Stomach (tissue), 4 donors: ENCODE results near the gene TGM2.

Experiments
- CTCF ChIP-seq, 7 experiments: fragments of 450-650 bp in 4 of 7; fragments of 200-600 bp in 3 of 7; sonication (generic) in 3 of 7; IDR thresholded peaks; one replicate each; pipeline ENCODE4 v1.5.1; 2016 to 2019; ENCODE audit warnings: antibody characterized with exemption in 7 of 7, control low read depth in 2 of 7, mild to moderate bottlenecking in 1 of 7
- POLR2A ChIP-seq, 4 donors: fragments of 450-650 bp; IDR thresholded peaks; one replicate each; pipeline ENCODE4 v1.6.1; 2016; ENCODE audit warnings: antibody characterized with exemption in 4 of 4, control low read depth in 2 of 4, mild to moderate bottlenecking in 1 of 4, moderate library complexity in 1 of 4

DNA sequence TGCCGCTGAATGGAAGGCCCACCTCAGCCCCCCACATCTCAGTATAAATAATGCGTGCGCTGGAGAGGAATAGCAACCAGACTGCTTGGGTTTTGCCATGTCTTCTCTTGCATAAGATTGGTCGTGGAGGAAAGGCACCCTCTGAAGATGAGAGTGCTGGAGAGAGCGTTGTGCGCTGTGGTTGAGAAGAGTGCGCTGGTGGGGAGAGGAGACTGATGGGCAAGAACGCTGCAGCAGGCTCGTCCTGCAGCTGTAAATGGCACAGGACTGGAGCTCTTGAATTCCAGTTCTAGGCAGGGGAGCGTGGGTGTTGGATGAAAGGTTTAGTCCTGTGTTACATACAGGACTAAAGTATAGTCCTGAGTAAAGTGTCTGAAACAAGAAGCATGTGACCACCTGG, 80.0 kb downstream of the TGM2 start:
- TF ChIP-seq CTCF (IDR thresholded peaks at IDR 0.05), result no peak
- TF ChIP-seq POLR2A (IDR thresholded peaks at IDR 0.05), result no peak
